Endothelial cell of umbilical vein (primary cell): ENCODE results near the gene HTRA3. TPM values are rescaled to one million over a fixed set of nuclear protein-coding genes. Genes with fewer than 3 reads are reported as not detected.

Source experiments
- BruUV-seq: library from RNA; stranded (reverse); fragments of 400-500 nt; replicated peaks from 2 replicates; lab custom pipeline; 2021; lab: Mats Ljungman, UMichigan
- CTCF ChIA-PET: fragments of 300-600, 350-600 bp; sonication (Branson Sonifier 250); formaldehyde crosslinking; loops from one replicate; lab custom pipeline; 2021; ENCODE audit warnings: antibody characterized with exemption, inconsistent platforms; lab: Charles Lee
- POLR2A ChIA-PET: fragments of 300-600, 350-600 bp; sonication (Branson Sonifier 250); formaldehyde crosslinking; loops from one replicate; lab custom pipeline; 2021; ENCODE audit warnings: antibody characterized with exemption, inconsistent platforms; lab: Charles Lee
- DNase-seq: peaks from one replicate; pipeline ENCODE4 v3.0.0-alpha.2; 2011; ENCODE audit warnings: low read depth, low spot score
- FAIRE-seq: peaks from 2 replicates; lab custom pipeline; 2011; peaks lifted over from hg19 to GRCh38; lab: Jason Lieb, UNC
- H2AFZ ChIP-seq: 2 replicates; pipeline ENCODE4 v1.6.0; 2012; ENCODE audit warnings: low read depth, low read length, control low read depth, inconsistent platforms
- H3K27ac ChIP-seq: 2 replicates; pipeline ENCODE4 v1.5.1; 2011; ENCODE audit warnings: low read depth, mild to moderate bottlenecking, control low read depth, low read length, moderate library complexity; ENCODE audit not compliant: insufficient read depth
- H3K27me3 ChIP-seq, 2 experiments: 2 replicates each; pipeline versions ENCODE4 v1.6.0 to v1.6.1; 2011; ENCODE audit warnings: low read length in 2 of 2, mixed read lengths in 1 of 2; ENCODE audit not compliant: control insufficient read depth in 2 of 2, insufficient read depth in 2 of 2
- H3K36me3 ChIP-seq, 2 experiments: 2 replicates in 1 of 2; 3 replicates in 1 of 2; pipeline ENCODE4 v1.5.1; 2011; ENCODE audit warnings: low read length in 2 of 2, mild to moderate bottlenecking in 1 of 2, moderate library complexity in 1 of 2; ENCODE audit not compliant: control insufficient read depth in 2 of 2, insufficient read depth in 2 of 2; ENCODE audit errors: extremely low read depth in 1 of 2
- H3K4me1 ChIP-seq: 3 replicates; pipeline ENCODE4 v1.5.1; 2011; ENCODE audit warnings: mild to moderate bottlenecking, low read length; ENCODE audit not compliant: control insufficient read depth, insufficient read depth; ENCODE audit errors: extremely low read depth
- H3K4me2 ChIP-seq: 2 replicates; pipeline ENCODE4 v1.6.1; 2011; ENCODE audit warnings: low read length, control low read depth, mixed read lengths; ENCODE audit not compliant: insufficient read depth
- H3K4me3 ChIP-seq, 3 experiments: fragments of 200-600 bp in 1 of 3; sonication (generic), shearing (Covaris generic) in 1 of 3; replicated peaks in 1 of 3; 2 replicates each; pipeline ENCODE4 v1.5.1; 2011 to 2016; ENCODE audit warnings: control low read depth in 3 of 3, low read length in 3 of 3, mild to moderate bottlenecking in 2 of 3, inconsistent platforms in 1 of 3, low read depth in 1 of 3, moderate library complexity in 1 of 3; ENCODE audit not compliant: insufficient read depth in 1 of 3
- H3K79me2 ChIP-seq: 2 replicates; pipeline ENCODE4 v1.6.0; 2012; ENCODE audit warnings: low read length, inconsistent platforms; ENCODE audit not compliant: control insufficient read depth, insufficient read depth
- H3K9ac ChIP-seq: replicated peaks from 2 replicates; pipeline ENCODE3; 2011; ENCODE audit warnings: low read length, control low read depth; ENCODE audit not compliant: insufficient read depth; ENCODE audit errors: extremely low read depth
- H3K9me1 ChIP-seq: replicated peaks from 3 replicates; pipeline ENCODE4 v1.6.0; 2011; ENCODE audit warnings: mild to moderate bottlenecking, low read length; ENCODE audit not compliant: control insufficient read depth, insufficient read depth; ENCODE audit errors: extremely low read depth
- H3K9me3 ChIP-seq: replicated peaks from 2 replicates; pipeline ENCODE4 v1.5.1; 2012; ENCODE audit warnings: low read length, inconsistent platforms; ENCODE audit not compliant: control insufficient read depth, insufficient read depth
- H4K20me1 ChIP-seq: replicated peaks from 2 replicates; pipeline ENCODE3; 2011; ENCODE audit warnings: mild to moderate bottlenecking, low read length; ENCODE audit not compliant: control insufficient read depth, insufficient read depth; ENCODE audit errors: extremely low read depth
- CTCF ChIP-seq, 2 donors: IDR thresholded peaks; 1 replicate in 1 of 2; 2 replicates in 1 of 2; pipeline ENCODE4 v1.5.1; 2011; ENCODE audit warnings: low read length in 2 of 2, mild to moderate bottlenecking in 2 of 2, moderate library complexity in 2 of 2, control low read depth in 1 of 2, inconsistent platforms in 1 of 2, low read depth in 1 of 2; ENCODE audit not compliant: insufficient read depth in 1 of 2; ENCODE audit errors: extremely low read depth in 1 of 2
- EZH2 ChIP-seq: IDR thresholded peaks from 2 replicates; pipeline ENCODE4 v1.6.1; 2012; ENCODE audit warnings: borderline replicate concordance, low read depth, mild to moderate bottlenecking, moderate library complexity, low read length, inconsistent platforms; ENCODE audit not compliant: severe bottlenecking
- FOS ChIP-seq: IDR thresholded peaks from 2 replicates; pipeline ENCODE4 v1.6.1; 2011; ENCODE audit warnings: mild to moderate bottlenecking, low read length, moderate library complexity, borderline replicate concordance; ENCODE audit not compliant: insufficient read depth
- GATA2 ChIP-seq: IDR thresholded peaks from 2 replicates; pipeline ENCODE4 v1.7.0; 2011; ENCODE audit warnings: low read depth, mild to moderate bottlenecking, moderate library complexity, mixed read lengths, low read length; ENCODE audit not compliant: insufficient read length, insufficient read depth
- JUN ChIP-seq: IDR thresholded peaks from 2 replicates; pipeline ENCODE4 v1.6.1; 2011; ENCODE audit warnings: borderline replicate concordance, low read depth; ENCODE audit not compliant: insufficient read length, insufficient read depth
- MAX ChIP-seq: IDR thresholded peaks from 2 replicates; pipeline ENCODE4 v1.6.1; 2011; ENCODE audit not compliant: insufficient read depth, insufficient read length
- MYC ChIP-seq: IDR thresholded peaks from one replicate; pipeline ENCODE4 v1.6.1; 2011; ENCODE audit warnings: mild to moderate bottlenecking, low read depth, low read length
- POLR2A ChIP-seq: IDR thresholded peaks from 2 replicates; pipeline ENCODE4 v1.6.1; 2012; ENCODE audit warnings: low read depth, mild to moderate bottlenecking, control low read depth, low read length
- POLR2AphosphoS5 ChIP-seq: IDR thresholded peaks from 2 replicates; pipeline ENCODE4 v1.6.1; 2012; ENCODE audit warnings: low read depth, mild to moderate bottlenecking, control low read depth, low read length, moderate library complexity; ENCODE audit not compliant: insufficient read depth
- dilution Hi-C: fragments of 300-500 bp; cut with MboI; formaldehyde crosslinking; loops from one replicate; pipeline ENCODE4 v1.15.0; 2019; ENCODE audit warnings: low sequenced_read_pairs; ENCODE audit not compliant: extremely low pct_ligation_motif_present
- intact Hi-C: fragments of 100-400 bp; cut with micrococcal nuclease; formaldehyde crosslinking; loops from one replicate; pipeline ENCODE4 v1.10.0; 2022
- polyA plus RNA-seq, 4 experiments: library from polyadenylated mRNA; depleted of rRNA in 3 of 4; stranded (reverse) in 3 of 4; unstranded in 1 of 4; fragments of >200 nt; gene quantifications; 2 replicates each; pipeline versions ENCODE4 v1.2.1 to v1.2.3, GENCODE V29; 2011 to 2012; ENCODE audit warnings: missing spikeins in 1 of 4
- total RNA-seq: library from RNA; stranded (reverse); gene quantifications from 2 replicates; pipeline ENCODE4 v1.2.3, GENCODE V29; 2021

Gene HTRA3
- total and polyA plus RNA-seq, 2 donors (not counting 3 experiments of a cell fraction or from before 2014, with no cell fraction given) = 9.0 to 12.0 TPM

DNA sequence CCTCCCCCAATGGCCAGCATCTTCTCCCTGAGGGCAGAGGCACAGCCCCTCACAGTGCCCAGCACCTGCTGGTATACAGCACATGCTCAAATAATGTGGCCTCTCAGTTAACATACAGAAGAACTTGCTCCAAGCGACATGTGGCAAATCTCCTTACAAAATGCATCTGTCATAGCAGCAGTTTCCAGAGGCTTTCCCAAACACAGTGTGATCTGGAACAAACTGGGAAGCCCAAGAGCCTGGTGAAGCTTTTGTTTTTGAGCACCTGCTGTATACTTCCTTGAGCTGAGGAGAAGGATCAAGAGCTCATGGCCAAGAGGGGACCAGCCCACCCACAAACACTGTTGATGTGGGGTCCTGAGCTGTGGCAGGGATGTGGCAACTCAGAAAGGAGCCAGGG lies 34.8 kb upstream of the HTRA3 start:
- Histone ChIP-seq H3K4me3 (no peak overlapping the region), H3K4me1 (no peaks in the 10 kb centered on the region), H3K9ac (no peak overlapping the region), H3K36me3 (peaks cover 28 to 83% of the 10 kb centered on the region in 2 experiments), H3K27ac (no peak overlapping the region), H2AFZ (no peak overlapping the region), H3K27me3 (no peaks in the 10 kb centered on the region), H3K9me3 (no peaks in the 10 kb centered on the region), H3K79me2 (peaks cover 6% of the 10 kb centered on the region), H3K4me2 (no peak overlapping the region), H4K20me1 (no peaks in the 10 kb centered on the region), H3K9me1 (no peaks in the 10 kb centered on the region)
- intact Hi-C loops = no loop called here
- TF ChIP-seq MYC (no peak), FOS (no peak), GATA2 (no peak), POLR2A (no peak), JUN (no peak), MAX (no peak), POLR2AphosphoS5 (no peak), EZH2 (no peak), CTCF (IDR thresholded peaks at IDR 0.05; ENCODE audit: extremely low read depth in 1 of 2, insufficient read depth in 1 of 2, low read depth in 1 of 2, low read length in 2 of 2) (no peak)
- FAIRE-seq (no peak), DNase-seq (no peak)
- ChIA-PET CTCF (no interaction called here), POLR2A (no interaction called here)
- dilution Hi-C loops = no loop called here
- TSS peak; percentile 46 for BruUV-seq
